ENCODE data around the gene ANKRD31.

The ANKRD31 gene

DNA sequence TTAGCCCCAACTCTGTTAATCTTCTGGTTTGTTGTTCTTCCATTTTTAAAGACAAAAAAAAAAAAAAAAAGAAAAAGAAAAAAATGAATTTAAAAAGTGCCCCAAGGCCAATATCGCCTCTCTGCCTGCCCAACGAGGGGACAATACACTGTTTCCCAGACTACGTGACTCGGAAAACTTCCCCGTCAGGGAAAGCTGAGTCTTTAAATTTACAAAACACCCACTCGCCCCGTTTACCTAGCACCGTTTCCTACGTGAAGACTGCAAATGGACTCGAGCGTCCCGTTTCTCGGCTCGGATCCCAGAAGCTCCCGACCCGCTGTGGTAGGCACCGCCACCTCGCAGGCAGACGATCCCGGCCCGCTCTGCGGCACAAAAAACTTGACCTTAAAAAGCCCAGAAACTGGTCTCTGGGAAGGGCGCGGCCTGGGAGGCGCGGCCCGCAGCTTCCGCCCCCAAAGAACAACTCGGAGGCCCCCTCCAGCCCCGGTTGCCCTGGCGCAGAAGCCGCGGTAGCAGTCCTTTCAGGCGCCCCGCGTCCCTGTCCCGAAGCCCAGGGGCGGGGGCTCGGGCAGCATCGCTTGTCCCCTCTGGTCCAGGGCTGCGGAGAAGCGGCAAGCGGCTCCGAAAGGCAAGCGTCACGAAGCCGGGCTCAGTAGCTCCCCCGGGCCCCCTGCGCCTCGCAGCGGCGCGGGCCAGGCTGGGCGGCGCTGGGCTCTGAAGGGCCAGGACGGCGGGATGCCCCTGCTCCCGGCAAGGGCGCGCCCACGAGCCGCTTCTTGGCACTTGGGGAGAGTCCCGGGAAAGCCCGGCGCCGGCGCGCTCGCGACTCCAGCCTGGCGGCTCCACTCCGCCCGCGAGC is 184.3 kb downstream of the ANKRD31 start, which contains the start of gene GCNT4:
TSS of gene GCNT4 (minus strand) at position 367 of the 862 bp plus-strand sequence. CDS start 22,521 bp downstream, outside the sequence.
- TF ChIP-seq FOXP2 (optimal IDR thresholded peaks at IDR 0.05; ENCODE audit: borderline replicate concordance, extremely low read depth, extremely low read length, insufficient read depth) (no peak), SIN3A (IDR thresholded peaks at IDR 0.05; ENCODE audit: borderline replicate concordance, insufficient read depth, low read length) (no peak), POLR2AphosphoS5 (IDR thresholded peaks at IDR 0.05; ENCODE audit: low read depth, low read length) (no peak), TAF1 (IDR thresholded peaks at IDR 0.05; ENCODE audit: borderline replicate concordance, insufficient read depth, low read length) (no peak)
- TF ChIP-seq, protein P1, sequence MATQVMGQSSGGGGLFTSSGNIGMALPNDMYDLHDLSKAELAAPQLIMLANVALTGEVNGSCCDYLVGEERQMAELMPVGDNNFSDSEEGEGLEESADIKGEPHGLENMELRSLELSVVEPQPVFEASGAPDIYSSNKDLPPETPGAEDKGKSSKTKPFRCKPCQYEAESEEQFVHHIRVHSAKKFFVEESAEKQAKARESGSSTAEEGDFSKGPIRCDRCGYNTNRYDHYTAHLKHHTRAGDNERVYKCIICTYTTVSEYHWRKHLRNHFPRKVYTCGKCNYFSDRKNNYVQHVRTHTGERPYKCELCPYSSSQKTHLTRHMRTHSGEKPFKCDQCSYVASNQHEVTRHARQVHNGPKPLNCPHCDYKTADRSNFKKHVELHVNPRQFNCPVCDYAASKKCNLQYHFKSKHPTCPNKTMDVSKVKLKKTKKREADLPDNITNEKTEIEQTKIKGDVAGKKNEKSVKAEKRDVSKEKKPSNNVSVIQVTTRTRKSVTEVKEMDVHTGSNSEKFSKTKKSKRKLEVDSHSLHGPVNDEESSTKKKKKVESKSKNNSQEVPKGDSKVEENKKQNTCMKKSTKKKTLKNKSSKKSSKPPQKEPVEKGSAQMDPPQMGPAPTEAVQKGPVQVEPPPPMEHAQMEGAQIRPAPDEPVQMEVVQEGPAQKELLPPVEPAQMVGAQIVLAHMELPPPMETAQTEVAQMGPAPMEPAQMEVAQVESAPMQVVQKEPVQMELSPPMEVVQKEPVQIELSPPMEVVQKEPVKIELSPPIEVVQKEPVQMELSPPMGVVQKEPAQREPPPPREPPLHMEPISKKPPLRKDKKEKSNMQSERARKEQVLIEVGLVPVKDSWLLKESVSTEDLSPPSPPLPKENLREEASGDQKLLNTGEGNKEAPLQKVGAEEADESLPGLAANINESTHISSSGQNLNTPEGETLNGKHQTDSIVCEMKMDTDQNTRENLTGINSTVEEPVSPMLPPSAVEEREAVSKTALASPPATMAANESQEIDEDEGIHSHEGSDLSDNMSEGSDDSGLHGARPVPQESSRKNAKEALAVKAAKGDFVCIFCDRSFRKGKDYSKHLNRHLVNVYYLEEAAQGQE (IDR thresholded peaks at IDR 0.05; ENCODE audit: insufficient read depth in 1 of 2, low read depth in 2 of 2, low read length in 2 of 2): no peak

DNA sequence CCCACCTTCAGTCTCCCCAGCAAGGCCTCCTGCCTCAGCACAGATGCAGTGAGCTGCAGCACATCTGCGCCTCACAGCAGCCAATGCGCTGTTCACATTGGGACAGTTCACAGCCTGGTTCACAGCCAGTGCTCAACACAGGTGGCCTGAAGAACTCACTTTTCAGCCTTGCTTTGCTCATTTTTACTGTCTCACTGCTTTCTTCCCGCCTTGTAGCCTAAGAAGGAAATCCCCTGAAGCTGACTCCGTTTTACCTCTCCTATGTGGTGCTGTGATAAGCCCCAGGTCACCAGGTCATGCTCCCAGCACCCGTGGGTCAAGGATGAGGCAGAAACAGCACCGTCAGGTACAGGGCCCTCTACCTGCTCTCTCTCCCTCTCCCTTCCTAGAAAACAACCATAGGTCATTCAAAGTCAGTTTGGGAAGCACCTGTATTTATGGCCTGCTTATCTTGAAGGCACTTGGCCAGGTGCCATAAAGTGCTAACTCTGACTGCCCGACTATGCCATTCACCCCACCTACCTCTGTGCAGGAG is 185.4 kb downstream of the ANKRD31 start:
- TF ChIP-seq SIN3A (IDR thresholded peaks at IDR 0.05; ENCODE audit: borderline replicate concordance, insufficient read depth, low read length): no peak
- no peak for TF ChIP-seq TAF1 (IDR thresholded peaks at IDR 0.05; ENCODE audit: borderline replicate concordance, insufficient read depth, low read length)
- no peak for TF ChIP-seq POLR2AphosphoS5 (IDR thresholded peaks at IDR 0.05; ENCODE audit: low read depth, low read length)
- TF ChIP-seq FOXP2 (optimal IDR thresholded peaks at IDR 0.05; ENCODE audit: borderline replicate concordance, extremely low read depth, extremely low read length, insufficient read depth): no peak
- TF ChIP-seq, protein P1 (IDR thresholded peaks at IDR 0.05; ENCODE audit: insufficient read depth in 1 of 2, low read depth in 2 of 2, low read length in 2 of 2): no peak

DNA sequence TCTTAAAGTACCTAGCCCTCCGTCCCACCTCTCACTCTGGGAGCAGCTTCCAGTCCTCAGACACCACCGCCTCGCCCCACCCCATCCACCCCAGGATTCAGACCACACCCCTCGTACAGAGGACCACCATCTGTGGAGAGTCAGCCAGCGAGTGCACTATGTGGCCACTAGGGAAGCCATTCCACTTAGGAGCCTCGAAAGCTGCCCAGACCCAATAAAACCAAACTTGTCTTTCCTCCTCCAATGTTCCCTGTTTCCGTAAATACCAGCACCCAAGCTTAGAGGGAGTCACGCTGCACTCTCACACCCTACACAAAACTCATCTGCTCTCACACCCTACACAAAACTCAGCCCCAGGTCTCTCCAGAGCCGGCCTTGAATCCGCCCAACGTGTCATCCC is 186.3 kb downstream of the ANKRD31 start:
- TF ChIP-seq TAF1 (IDR thresholded peaks at IDR 0.05; ENCODE audit: borderline replicate concordance, insufficient read depth, low read length) (no peak), FOXP2 (optimal IDR thresholded peaks at IDR 0.05; ENCODE audit: borderline replicate concordance, extremely low read depth, extremely low read length, insufficient read depth) (no peak), SIN3A (IDR thresholded peaks at IDR 0.05; ENCODE audit: borderline replicate concordance, insufficient read depth, low read length) (no peak), POLR2AphosphoS5 (IDR thresholded peaks at IDR 0.05; ENCODE audit: low read depth, low read length) (no peak)
- TF ChIP-seq, protein P1 (IDR thresholded peaks at IDR 0.05; ENCODE audit: insufficient read depth in 1 of 2, low read depth in 2 of 2, low read length in 2 of 2): no peak

DNA sequence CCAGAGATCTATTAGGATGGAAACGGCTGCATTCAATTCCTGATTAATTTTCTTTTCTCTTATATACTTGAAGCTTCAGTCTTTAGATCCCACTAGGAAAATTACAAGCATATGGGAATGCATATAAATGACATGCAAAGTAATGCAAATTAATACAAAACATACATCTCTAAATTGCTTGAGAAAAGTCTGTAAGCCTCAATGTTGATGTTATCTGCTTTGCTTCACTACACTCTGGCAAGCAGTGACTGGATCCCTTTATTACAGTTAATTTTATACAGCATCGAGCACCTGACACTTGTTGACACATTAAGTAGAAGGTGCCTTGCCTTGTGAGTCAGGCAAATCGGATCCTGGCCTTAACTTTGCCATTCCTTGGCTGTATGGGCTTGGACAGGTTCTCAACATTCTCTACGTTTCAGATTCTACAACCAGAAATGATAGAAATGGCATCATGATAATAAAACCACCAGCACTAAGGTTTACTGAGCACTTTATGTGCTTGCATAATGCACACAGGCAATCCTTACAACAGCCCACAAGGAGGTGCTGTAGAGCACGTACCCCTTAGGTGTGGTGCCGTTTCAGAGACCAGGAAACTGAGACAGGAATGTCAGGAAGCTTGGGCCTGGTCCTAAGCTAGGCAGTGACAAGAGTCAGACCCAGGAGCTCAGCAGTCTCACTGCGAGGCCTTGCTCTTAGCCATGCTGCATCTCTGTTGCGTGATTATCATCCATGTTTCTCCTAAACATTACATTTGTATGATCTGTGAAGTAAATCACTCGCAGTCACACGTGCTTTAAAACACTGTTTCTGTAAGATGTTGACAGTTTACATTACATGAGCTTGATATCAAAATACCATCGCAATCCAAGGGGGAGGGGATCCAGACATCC is 187.0 kb downstream of the ANKRD31 start:
- TF ChIP-seq, protein P1 (IDR thresholded peaks at IDR 0.05; ENCODE audit: insufficient read depth in 1 of 2, low read depth in 2 of 2, low read length in 2 of 2): no peak
- TF ChIP-seq POLR2AphosphoS5 (IDR thresholded peaks at IDR 0.05; ENCODE audit: low read depth, low read length): no peak
- no peak for TF ChIP-seq FOXP2 (optimal IDR thresholded peaks at IDR 0.05; ENCODE audit: borderline replicate concordance, extremely low read depth, extremely low read length, insufficient read depth)
- no peak for TF ChIP-seq SIN3A (IDR thresholded peaks at IDR 0.05; ENCODE audit: borderline replicate concordance, insufficient read depth, low read length)
- TF ChIP-seq TAF1 (IDR thresholded peaks at IDR 0.05; ENCODE audit: borderline replicate concordance, insufficient read depth, low read length): no peak
